ENCODE data around the gene PROK2.

The PROK2 gene

GRCh38 chr3:71784914-71785531, at the start of gene PROK2:
PROK2 (minus strand) TSS chr3:71785148; CDS start chr3:71785052, 96 bp downstream.
- Histone ChIP-seq H3K4me3 (ENCODE audit: low read depth, low read length) (peak within 1 kb of the TSS; percentile 61), H3K9me3 (ENCODE audit: control insufficient read depth, insufficient read depth, low read length) (no peaks in the 10 kb centered on the region), H3K27ac (ENCODE audit: low read depth, low read length) (no peak within 1 kb of the TSS), H3K36me3 (ENCODE audit: control insufficient read depth, insufficient read depth, low read length) (no peaks in the 10 kb centered on the region), H3K4me1 (ENCODE audit: control insufficient read depth, insufficient read depth, low read length) (peaks cover 44% of the 10 kb centered on the region), H3K9ac (ENCODE audit: low read depth, low read length) (peak within 1 kb of the TSS; percentile 13; the same call in 1 of the 2 replicates), H3K27me3 (ENCODE audit: control insufficient read depth, insufficient read depth, low read length) (peaks cover 69% of the 10 kb centered on the region)

- no peaks in the 10 kb centered on the region for H3K27me3 ChIP-seq (ENCODE audit: control insufficient read depth, insufficient read depth, low read length)
- H3K36me3 ChIP-seq (ENCODE audit: control insufficient read depth, insufficient read depth, low read length): no peaks in the 10 kb centered on the region
- no peak overlapping the region for H3K9ac ChIP-seq (ENCODE audit: low read depth, low read length)
- no peak overlapping the region for H3K4me3 ChIP-seq (ENCODE audit: low read depth, low read length)
- H3K9me3 ChIP-seq (ENCODE audit: control insufficient read depth, insufficient read depth, low read length): no peaks in the 10 kb centered on the region
- no peak overlapping the region for H3K27ac ChIP-seq (ENCODE audit: low read depth, low read length)
- H3K4me1 ChIP-seq (ENCODE audit: control insufficient read depth, insufficient read depth, low read length): no peaks in the 10 kb centered on the region
These were observed 46.7 kb upstream of the PROK2 start for GRCh38 chr3:71831599-71831998.

GRCh38 chr3:71825551-71826283, 40.8 kb upstream of the PROK2 start:
- H3K9me3 ChIP-seq (ENCODE audit: control insufficient read depth, insufficient read depth, low read length): no peaks in the 10 kb centered on the region
- no peaks in the 10 kb centered on the region for H3K36me3 ChIP-seq (ENCODE audit: control insufficient read depth, insufficient read depth, low read length)
- H3K4me3 ChIP-seq (ENCODE audit: low read depth, low read length): no peak overlapping the region
- no peak overlapping the region for H3K27ac ChIP-seq (ENCODE audit: low read depth, low read length)
- H3K9ac ChIP-seq (ENCODE audit: low read depth, low read length): no peak overlapping the region
- no peaks in the 10 kb centered on the region for H3K4me1 ChIP-seq (ENCODE audit: control insufficient read depth, insufficient read depth, low read length)
- H3K27me3 ChIP-seq (ENCODE audit: control insufficient read depth, insufficient read depth, low read length): no peaks in the 10 kb centered on the region

GRCh38 chr3:71821116-71821515, 36.2 kb upstream of the PROK2 start:
- Histone ChIP-seq H3K4me3 (ENCODE audit: low read depth, low read length) (no peak overlapping the region), H3K9me3 (ENCODE audit: control insufficient read depth, insufficient read depth, low read length) (no peaks in the 10 kb centered on the region), H3K27me3 (ENCODE audit: control insufficient read depth, insufficient read depth, low read length) (no peaks in the 10 kb centered on the region), H3K4me1 (ENCODE audit: control insufficient read depth, insufficient read depth, low read length) (peaks cover 18% of the 10 kb centered on the region), H3K27ac (ENCODE audit: low read depth, low read length) (no peak overlapping the region), H3K9ac (ENCODE audit: low read depth, low read length) (no peak overlapping the region), H3K36me3 (ENCODE audit: control insufficient read depth, insufficient read depth, low read length) (no peaks in the 10 kb centered on the region)

- peak overlapping the region; percentile 31; the same call in 1 of the 2 replicates for H3K9ac ChIP-seq (ENCODE audit: low read depth, low read length)
These were observed 32.3 kb upstream of the PROK2 start for GRCh38 chr3:71817262-71817661.

GRCh38 chr3:71816767-71817156, 31.8 kb upstream of the PROK2 start:
- H3K36me3 ChIP-seq (ENCODE audit: control insufficient read depth, insufficient read depth, low read length): no peaks in the 10 kb centered on the region

More at GRCh38 chr3:71817262-71817661, 32.3 kb upstream of the PROK2 start:
- Histone ChIP-seq H3K4me3 (ENCODE audit: low read depth, low read length) (no peak overlapping the region), H3K36me3 (ENCODE audit: control insufficient read depth, insufficient read depth, low read length) (no peaks in the 10 kb centered on the region), H3K4me1 (ENCODE audit: control insufficient read depth, insufficient read depth, low read length) (peaks cover 27% of the 10 kb centered on the region), H3K27ac (ENCODE audit: low read depth, low read length) (peak overlapping the region; percentile 76), H3K27me3 (ENCODE audit: control insufficient read depth, insufficient read depth, low read length) (no peaks in the 10 kb centered on the region), H3K9me3 (ENCODE audit: control insufficient read depth, insufficient read depth, low read length) (no peaks in the 10 kb centered on the region)

GRCh38 chr3:71815340-71816067, 30.6 kb upstream of the PROK2 start:
- Histone ChIP-seq H3K27me3 (ENCODE audit: control insufficient read depth, insufficient read depth, low read length) (no peaks in the 10 kb centered on the region), H3K9ac (ENCODE audit: low read depth, low read length) (no peak overlapping the region), H3K9me3 (ENCODE audit: control insufficient read depth, insufficient read depth, low read length) (no peaks in the 10 kb centered on the region), H3K36me3 (ENCODE audit: control insufficient read depth, insufficient read depth, low read length) (no peaks in the 10 kb centered on the region), H3K27ac (ENCODE audit: low read depth, low read length) (no peak overlapping the region), H3K4me3 (ENCODE audit: low read depth, low read length) (no peak overlapping the region), H3K4me1 (ENCODE audit: control insufficient read depth, insufficient read depth, low read length) (peaks cover 27% of the 10 kb centered on the region)

More at GRCh38 chr3:71816767-71817156, 31.8 kb upstream of the PROK2 start:
- Histone ChIP-seq H3K4me3 (ENCODE audit: low read depth, low read length) (no peak overlapping the region), H3K27me3 (ENCODE audit: control insufficient read depth, insufficient read depth, low read length) (no peaks in the 10 kb centered on the region), H3K9ac (ENCODE audit: low read depth, low read length) (no peak overlapping the region), H3K4me1 (ENCODE audit: control insufficient read depth, insufficient read depth, low read length) (peaks cover 27% of the 10 kb centered on the region), H3K9me3 (ENCODE audit: control insufficient read depth, insufficient read depth, low read length) (no peaks in the 10 kb centered on the region), H3K27ac (ENCODE audit: low read depth, low read length) (peak overlapping the region; percentile 71)

- Histone ChIP-seq H3K36me3 (ENCODE audit: control insufficient read depth, insufficient read depth, low read length) (no peaks in the 10 kb centered on the region), H3K27ac (ENCODE audit: low read depth, low read length) (no peak overlapping the region), H3K9me3 (ENCODE audit: control insufficient read depth, insufficient read depth, low read length) (no peaks in the 10 kb centered on the region), H3K4me3 (ENCODE audit: low read depth, low read length) (no peak overlapping the region), H3K9ac (ENCODE audit: low read depth, low read length) (no peak overlapping the region), H3K27me3 (ENCODE audit: control insufficient read depth, insufficient read depth, low read length) (no peaks in the 10 kb centered on the region), H3K4me1 (ENCODE audit: control insufficient read depth, insufficient read depth, low read length) (peaks cover 25% of the 10 kb centered on the region)
These were observed 28.8 kb upstream of the PROK2 start for GRCh38 chr3:71813704-71814103.

GRCh38 chr3:71813073-71813472, 28.1 kb upstream of the PROK2 start:
- no peaks in the 10 kb centered on the region for H3K27me3 ChIP-seq (ENCODE audit: control insufficient read depth, insufficient read depth, low read length)
- no peak overlapping the region for H3K27ac ChIP-seq (ENCODE audit: low read depth, low read length)
- H3K9me3 ChIP-seq (ENCODE audit: control insufficient read depth, insufficient read depth, low read length): no peaks in the 10 kb centered on the region

GRCh38 chr3:71810056-71810455, 25.1 kb upstream of the PROK2 start:
- Histone ChIP-seq H3K27ac (ENCODE audit: low read depth, low read length) (no peak overlapping the region), H3K4me1 (ENCODE audit: control insufficient read depth, insufficient read depth, low read length) (no peaks in the 10 kb centered on the region), H3K9me3 (ENCODE audit: control insufficient read depth, insufficient read depth, low read length) (no peaks in the 10 kb centered on the region), H3K27me3 (ENCODE audit: control insufficient read depth, insufficient read depth, low read length) (no peaks in the 10 kb centered on the region), H3K4me3 (ENCODE audit: low read depth, low read length) (no peak overlapping the region), H3K36me3 (ENCODE audit: control insufficient read depth, insufficient read depth, low read length) (no peaks in the 10 kb centered on the region), H3K9ac (ENCODE audit: low read depth, low read length) (no peak overlapping the region)

More at GRCh38 chr3:71813073-71813472, 28.1 kb upstream of the PROK2 start:
- H3K4me3 ChIP-seq (ENCODE audit: low read depth, low read length): no peak overlapping the region
- H3K36me3 ChIP-seq (ENCODE audit: control insufficient read depth, insufficient read depth, low read length): no peaks in the 10 kb centered on the region
- H3K4me1 ChIP-seq (ENCODE audit: control insufficient read depth, insufficient read depth, low read length): peaks cover 24% of the 10 kb centered on the region
- H3K9ac ChIP-seq (ENCODE audit: low read depth, low read length): no peak overlapping the region
